ENCODE data around the gene NMNAT3.

The NMNAT3 gene

DNA sequence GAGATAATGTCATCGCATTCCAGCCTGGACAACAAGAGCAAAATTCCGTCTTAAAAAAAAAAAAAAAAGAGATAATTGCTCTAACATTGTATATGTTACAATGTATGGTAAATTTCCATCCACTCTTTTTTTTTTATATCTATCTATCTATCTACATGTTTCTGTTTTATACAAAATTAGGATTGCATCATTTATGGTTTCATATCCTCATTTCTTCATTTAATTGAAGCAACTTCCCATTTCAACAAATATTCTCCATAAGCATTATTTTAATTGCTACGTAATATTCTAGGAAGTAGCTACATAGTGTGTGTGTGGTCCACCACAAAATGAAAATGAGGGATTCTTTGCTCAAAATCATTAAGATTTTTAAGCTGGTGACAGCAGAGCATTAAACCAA is 156.6 kb downstream of the NMNAT3 start:
- DNase-seq (ENCODE audit: low read depth in 3 of 3), result no peak

DNA sequence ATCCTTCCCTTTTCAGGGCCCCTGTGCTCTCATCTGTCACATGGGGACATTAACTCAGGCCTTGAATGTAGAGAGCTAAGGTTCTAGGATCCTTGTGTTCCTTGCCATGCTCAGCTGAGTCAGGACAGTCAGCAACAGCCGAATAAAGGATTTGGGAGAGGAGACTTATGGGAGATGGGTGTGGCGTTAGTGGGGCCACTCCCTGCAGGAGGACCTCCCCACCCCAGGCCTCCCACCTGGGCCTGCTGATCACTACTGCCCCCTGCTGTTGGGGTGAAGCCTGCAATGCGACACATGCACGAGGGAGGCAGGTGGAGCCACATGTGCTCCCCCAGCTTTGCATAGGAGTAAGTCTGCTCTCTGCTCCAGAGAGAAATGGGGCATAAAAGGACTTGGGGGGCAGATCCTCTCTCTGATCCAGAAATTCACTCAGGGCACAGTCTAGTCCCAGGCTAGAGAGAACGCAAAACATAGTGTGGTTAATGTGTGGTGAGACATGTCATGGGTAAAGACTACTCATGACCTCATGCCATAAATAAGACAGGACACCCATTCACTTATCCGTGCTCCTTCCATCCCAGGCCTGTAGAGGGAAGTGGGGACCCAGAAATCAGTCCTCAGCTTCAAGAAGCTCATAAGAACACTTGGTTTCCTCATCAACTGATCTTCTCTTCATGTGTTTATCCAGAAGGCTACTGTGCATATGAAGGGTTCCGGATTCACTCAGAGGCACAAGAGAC is 157.6 kb downstream of the NMNAT3 start:
- DNase-seq (ENCODE audit: low read depth in 3 of 3), result peak in 1 of 3 experiments; percentile 10

DNA sequence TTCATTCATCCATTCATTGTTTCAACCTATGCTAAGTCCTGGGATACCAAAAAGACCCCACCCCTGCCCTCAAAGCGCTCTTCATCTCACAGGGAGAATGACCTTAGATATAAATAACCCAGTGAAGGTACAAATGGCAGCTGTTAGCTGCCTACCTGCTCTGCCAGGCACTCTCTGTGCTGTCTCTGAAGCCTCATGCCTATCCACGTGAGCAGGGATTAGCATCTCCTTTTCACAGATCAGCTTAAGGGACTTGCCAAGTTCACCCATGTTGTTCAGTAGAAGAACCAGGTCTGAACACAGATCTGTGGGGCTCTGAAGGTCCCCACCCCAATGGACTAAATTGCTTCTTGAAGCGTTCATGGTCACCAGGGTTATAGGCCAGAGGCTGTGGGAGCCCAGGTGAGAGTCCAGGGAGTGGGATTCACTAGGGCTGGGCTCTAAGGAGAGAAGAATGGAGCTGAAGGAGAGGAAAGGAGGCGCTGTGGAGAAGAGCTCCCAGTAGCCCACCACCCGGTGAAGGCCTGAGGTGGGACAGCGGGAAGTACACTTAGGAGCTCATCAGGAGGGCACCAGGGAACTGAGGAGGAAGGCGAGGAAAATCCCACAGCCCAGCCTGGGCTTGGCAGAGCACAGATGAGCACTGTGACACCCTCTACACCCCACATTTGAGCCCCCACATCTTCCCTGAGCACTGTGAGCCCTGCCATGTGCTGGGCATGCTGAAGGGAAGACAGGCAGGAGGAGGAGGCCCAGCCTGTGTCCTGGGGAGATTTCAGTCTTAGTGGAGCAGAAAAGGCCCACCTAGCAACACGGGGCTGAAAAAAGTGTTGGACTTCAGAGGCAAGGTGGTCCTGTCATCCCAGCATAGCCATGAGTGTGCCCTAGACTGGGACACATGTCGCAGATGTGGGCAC is 158.6 kb downstream of the NMNAT3 start:
- no peak for DNase-seq (ENCODE audit: low read depth in 3 of 3)

DNA sequence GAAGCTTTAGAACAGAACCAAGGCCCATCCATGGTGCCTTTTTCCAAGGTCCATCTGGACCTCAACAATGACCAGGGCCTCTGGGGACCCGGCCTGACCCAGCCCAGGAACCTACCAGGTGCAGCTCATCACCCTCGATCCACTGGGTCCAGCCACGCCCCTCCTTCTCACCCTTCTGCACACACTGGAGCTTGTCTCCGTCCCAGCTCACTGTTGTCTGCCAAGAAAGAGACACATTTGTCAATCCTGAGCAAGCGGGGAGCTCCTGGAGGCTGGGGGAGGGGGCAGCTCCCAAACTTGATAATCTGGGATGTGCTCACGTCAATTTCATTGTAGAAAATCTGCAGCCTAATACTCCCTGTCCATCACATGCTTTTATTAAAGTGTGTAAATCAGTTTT is 159.5 kb downstream of the NMNAT3 start:
- no peak for DNase-seq (ENCODE audit: low read depth in 3 of 3)

DNA sequence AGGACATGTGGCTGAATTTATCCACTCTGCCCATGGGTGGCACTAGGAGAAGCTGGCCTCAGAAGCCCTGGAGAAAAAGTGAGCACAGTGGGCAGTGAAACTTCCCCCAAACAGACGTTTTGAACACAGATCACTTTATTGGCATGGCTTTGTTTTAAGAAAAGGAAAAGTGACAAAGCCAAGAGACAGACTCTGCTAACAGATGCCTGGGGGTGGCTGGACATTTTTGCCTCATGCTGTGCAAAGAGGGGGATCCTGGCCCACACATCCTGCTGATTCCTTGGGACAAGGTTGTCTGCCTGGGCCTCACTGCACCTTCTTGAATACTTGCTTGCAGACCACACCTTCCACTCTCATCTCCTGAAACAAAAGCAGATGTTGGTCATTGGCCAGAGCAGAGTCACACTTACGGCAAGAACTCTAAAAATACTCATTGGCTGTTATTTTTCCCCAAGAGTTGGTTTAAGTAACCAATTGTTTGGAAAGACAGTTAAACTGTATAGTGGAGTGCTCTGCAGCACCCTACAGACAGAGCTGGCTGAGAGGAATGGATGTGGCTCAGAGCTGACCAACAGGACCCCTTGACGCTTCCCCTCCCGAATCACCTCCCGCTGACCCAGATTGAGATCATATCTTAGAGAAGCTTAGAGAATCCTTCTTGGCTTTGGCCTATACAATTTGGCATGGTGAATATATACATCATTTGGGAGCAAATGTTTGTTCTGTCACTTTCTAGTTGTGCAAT is 160.3 kb downstream of the NMNAT3 start:
- DNase-seq (ENCODE audit: low read depth in 3 of 3), result no peak

DNA sequence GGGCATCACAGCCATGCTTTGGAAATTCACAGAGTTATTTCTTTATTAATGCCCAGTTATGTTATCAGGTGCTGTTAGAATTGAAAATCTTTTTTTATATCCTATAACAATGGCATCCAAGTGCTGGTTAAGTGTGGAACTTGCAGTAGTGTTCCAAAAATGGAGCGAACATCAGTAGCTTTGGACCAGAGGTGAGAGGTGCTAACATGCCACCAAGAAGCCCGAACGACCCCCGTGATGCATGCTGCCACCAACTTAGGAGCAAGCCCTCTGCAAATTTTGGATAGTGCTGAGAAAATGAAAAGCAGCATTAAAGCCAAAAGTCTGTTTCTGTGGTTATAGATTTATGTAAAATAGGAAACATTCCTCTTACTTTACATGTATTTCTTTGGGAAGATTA is 163.0 kb downstream of the NMNAT3 start:
- no peak for DNase-seq (ENCODE audit: low read depth in 3 of 3)
